GM23338 (cell line): ENCODE measurements around the gene IRX2. TPM values are rescaled to one million over a fixed set of nuclear protein-coding genes. Genes with fewer than 3 reads are reported as not detected.

ENCODE experiments used
- ATAC-seq: fragments of 200-7000 bp; cut with Tn5 transposase; 3 replicates; pipeline ENCODE4 v1.9.1; 2020
- DNase-seq: peaks from one replicate; pipeline ENCODE4 v3.0.0-alpha.2; 2015; ENCODE audit warnings: low spot score
- H2AFZ ChIP-seq: fragments of 200-600 bp; sonication (generic); 2 replicates; pipeline ENCODE4 v1.8.0; 2016; ENCODE audit warnings: antibody characterized with exemption, mild to moderate bottlenecking, moderate library complexity
- H3F3A ChIP-seq: fragments of 200-600 bp; sonication (generic); replicated peaks from 2 replicates; pipeline ENCODE4 v1.8.0; 2017; ENCODE audit warnings: antibody characterized with exemption, mixed run types, low read depth
- H3K27ac ChIP-seq: fragments of 200-600 bp; sonication (generic); 2 replicates; pipeline ENCODE4 v1.6.1; 2016; ENCODE audit warnings: low read depth
- H3K27me3 ChIP-seq: fragments of 200-600 bp; sonication (generic); 2 replicates; pipeline ENCODE4 v1.8.0; 2016; ENCODE audit warnings: mild to moderate bottlenecking, mixed run types, moderate library complexity; ENCODE audit not compliant: insufficient read depth
- H3K36me3 ChIP-seq: fragments of 200-600 bp; sonication (generic); 2 replicates; pipeline ENCODE4 v1.8.0; 2016; ENCODE audit warnings: mild to moderate bottlenecking; ENCODE audit not compliant: insufficient read depth
- H3K4me1 ChIP-seq: fragments of 200-600 bp; sonication (generic); 2 replicates; pipeline ENCODE4 v1.8.0; 2016; ENCODE audit warnings: mild to moderate bottlenecking, moderate library complexity; ENCODE audit not compliant: insufficient read depth
- H3K4me2 ChIP-seq: fragments of 200-600 bp; sonication (generic); 2 replicates; pipeline ENCODE4 v1.7.1; 2017; ENCODE audit warnings: mixed run types
- H3K4me3 ChIP-seq: fragments of 200-600 bp; sonication (generic); 2 replicates; pipeline ENCODE4 v1.6.1; 2016; ENCODE audit warnings: mixed run types
- H3K79me2 ChIP-seq: fragments of 200-600 bp; sonication (generic); replicated peaks from 2 replicates; pipeline ENCODE4 v1.8.0; 2017; ENCODE audit warnings: mild to moderate bottlenecking; ENCODE audit not compliant: insufficient read depth
- H3K9me2 ChIP-seq: fragments of 200-600 bp; sonication (generic); 2 replicates; pipeline ENCODE4 v1.8.0; 2017; ENCODE audit not compliant: insufficient read depth
- H4K20me1 ChIP-seq: fragments of 200-600 bp; sonication (generic); replicated peaks from 2 replicates; pipeline ENCODE4 v1.8.0; 2017; ENCODE audit warnings: mild to moderate bottlenecking; ENCODE audit not compliant: insufficient read depth
- H3K27ac Mint-ChIP-seq: 2 replicates; pipeline ENCODE4 v1.8.0; 2020; ENCODE audit warnings: inconsistent platforms, mild to moderate bottlenecking, moderate library complexity, mixed read lengths
- H3K27me3 Mint-ChIP-seq: 3 replicates; pipeline ENCODE4 v1.8.0; 2022; ENCODE audit warnings: low read depth, mild to moderate bottlenecking, moderate library complexity, mixed read lengths, inconsistent platforms; ENCODE audit not compliant: insufficient read depth, poor library complexity
- H3K36me3 Mint-ChIP-seq: 3 replicates; pipeline ENCODE4 v1.8.0; 2021; ENCODE audit warnings: low read depth, mild to moderate bottlenecking, inconsistent platforms, moderate library complexity, mixed read lengths
- H3K4me1 Mint-ChIP-seq: 3 replicates; pipeline ENCODE4 v1.8.0; 2020; ENCODE audit warnings: mild to moderate bottlenecking, inconsistent platforms, mixed read lengths
- H3K4me3 Mint-ChIP-seq: 3 replicates; pipeline ENCODE4 v1.8.0; 2021; ENCODE audit warnings: moderate library complexity, mild to moderate bottlenecking, inconsistent platforms, mixed read lengths
- H3K9me3 Mint-ChIP-seq: 3 replicates; pipeline ENCODE4 v1.8.0; 2020; ENCODE audit warnings: moderate library complexity, mild to moderate bottlenecking, inconsistent platforms, mixed read lengths
- CREB1 ChIP-seq: fragments of 250-450 bp; sonication (Bioruptor Pico); IDR thresholded peaks from 2 replicates; pipeline ENCODE4 v1.5.0; 2020; ENCODE audit warnings: low read depth, mild to moderate bottlenecking, moderate library complexity
- ETS1 ChIP-seq: IDR thresholded peaks from 2 replicates; pipeline ENCODE4 v1.6.1; 2016; ENCODE audit warnings: antibody characterized with exemption
- EZH2 ChIP-seq: fragments of 200-600 bp; sonication (generic); IDR thresholded peaks from one replicate; pipeline ENCODE4 v1.8.0; 2017; ENCODE audit warnings: antibody characterized with exemption, mild to moderate bottlenecking, low read depth; ENCODE audit not compliant: unreplicated experiment
- EZH2phosphoT487 ChIP-seq: fragments of 200-600 bp; sonication (generic); IDR thresholded peaks from one replicate; pipeline ENCODE4 v1.8.1; 2018; ENCODE audit warnings: antibody characterized with exemption; ENCODE audit not compliant: unreplicated experiment
- JUNB ChIP-seq: IDR thresholded peaks from one replicate; pipeline ENCODE4 v1.6.1; 2016; ENCODE audit warnings: antibody characterized with exemption; ENCODE audit not compliant: unreplicated experiment
- NANOG ChIP-seq: IDR thresholded peaks from 2 replicates; pipeline ENCODE4 v1.6.1; 2016; ENCODE audit warnings: antibody characterized with exemption, borderline replicate concordance
- POLR2AphosphoS5 ChIP-seq: IDR thresholded peaks from 2 replicates; pipeline ENCODE4 v1.6.1; 2016; ENCODE audit warnings: antibody characterized with exemption, low read depth
- STAT1 ChIP-seq: IDR thresholded peaks from one replicate; pipeline ENCODE4 v1.6.1; 2016; ENCODE audit warnings: antibody characterized with exemption; ENCODE audit not compliant: unreplicated experiment
- ZNF114 ChIP-seq: fragments of 250-450 bp; sonication (Bioruptor Pico); IDR thresholded peaks from 2 replicates; pipeline ENCODE4 v1.5.0; 2020; ENCODE audit warnings: mild to moderate bottlenecking, moderate library complexity
- ZNF331 ChIP-seq: fragments of 250-450 bp; sonication (Bioruptor Pico); IDR thresholded peaks from 2 replicates; pipeline ENCODE4 v1.5.0; 2020; ENCODE audit warnings: low read depth, mild to moderate bottlenecking, moderate library complexity
- long read RNA-seq: library from polyadenylated mRNA; unstranded; transcript quantifications from one replicate; pipeline ENCODE4 v2.0.0, GENCODE V29; 2020; ENCODE audit not compliant: unreplicated experiment
- polyA plus RNA-seq: library from polyadenylated mRNA; unstranded; fragments of >200 nt; fragmentation: Nextera tagmentation; extraction: Ambion mirVana; gene quantifications from 2 replicates; pipeline ENCODE4 v1.2.1, GENCODE V29; 2016
- total RNA-seq: library from RNA; depleted of rRNA; stranded (reverse); fragments of >200 nt; shearing (Covaris generic); gene quantifications from 2 replicates; pipeline ENCODE4 v1.2.3, GENCODE V29; 2014; rRNA removed
- TF ChIP-seq, protein P1 (sequence below), 2 experiments: fragments of 200-600 bp in 1 of 2; sonication (generic) in 1 of 2; conservative IDR thresholded peaks; 2 replicates each; pipeline versions ENCODE4 v1.5.1 to v1.6.1; 2016 to 2017; ENCODE audit warnings: antibody characterized with exemption in 2 of 2, low read depth in 2 of 2, mild to moderate bottlenecking in 2 of 2, moderate library complexity in 1 of 2
- TF ChIP-seq, protein P2 (sequence below): fragments of 250-450 bp; sonication (Bioruptor Pico); IDR thresholded peaks from 2 replicates; pipeline ENCODE4 v1.5.0; 2020; ENCODE audit warnings: mild to moderate bottlenecking, moderate library complexity
- TF ChIP-seq, protein P3 (sequence below): IDR thresholded peaks from one replicate; pipeline ENCODE4 v1.6.1; 2018; ENCODE audit warnings: antibody characterized with exemption; ENCODE audit not compliant: unreplicated experiment

The IRX2 gene
- total RNA-seq (15.8 and 25.3 TPM in 2 replicates), polyA plus RNA-seq (13.6 and 14.5 TPM in 2 replicates)
- long read RNA-seq, partial matches to known transcripts, result 1 of 2 reads
- long read RNA-seq, other reads (novel, unspliced or antisense), result 0 of 2 reads

DNA sequence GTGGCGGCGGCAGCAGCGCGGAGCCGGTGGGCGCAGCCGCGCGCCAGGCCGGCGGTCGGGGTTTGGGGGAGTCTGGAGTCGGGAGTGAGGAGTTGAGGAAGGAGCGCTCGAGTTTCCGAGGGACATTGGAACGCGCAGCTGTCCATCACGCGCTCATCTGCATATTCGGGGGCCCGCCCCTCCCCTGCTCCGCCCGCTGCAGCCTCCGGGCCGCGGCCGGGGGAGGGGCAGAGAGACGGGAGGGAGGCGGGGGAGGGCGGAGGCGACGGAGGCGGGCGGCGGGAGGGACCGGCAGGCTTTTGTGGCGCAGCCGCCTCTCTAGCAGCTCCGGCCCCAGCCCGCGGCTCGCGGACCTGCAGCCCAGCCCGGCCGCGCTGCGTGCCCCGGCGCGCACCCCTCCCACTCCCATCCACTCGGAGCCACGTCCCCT, at the start of gene IRX2:
TSS of gene IRX2 (minus strand) at position 86 of the 430 bp plus-strand sequence. CDS start 264 bp downstream, outside the sequence.
- Mint-ChIP-seq H3K4me1 (peaks cover 40% of the 10 kb centered on the region), H3K4me3 (peak within 1 kb of the TSS; percentile 85), H3K9me3 (peaks cover 4% of the 10 kb centered on the region; the same call in 2 of the 3 replicates), H3K36me3 (peaks cover 22% of the 10 kb centered on the region), H3K27me3 (peaks cover 72% of the 10 kb centered on the region), H3K27ac (no peak within 1 kb of the TSS; the same call in 1 of the 2 replicates)
- peaks cover 23% of the 10 kb centered on the region for H3K79me2 ChIP-seq
- DNase-seq, result peak; percentile 96
- H3K4me2 ChIP-seq, result peak within 1 kb of the TSS; percentile 88
- H3K4me1 ChIP-seq, result peaks cover 27% of the 10 kb centered on the region; the same call in 1 of the 2 replicates
- peaks cover 14% of the 10 kb centered on the region; the same call in 1 of the 2 replicates for H4K20me1 ChIP-seq
- peaks cover 81% of the 10 kb centered on the region for H3K27me3 ChIP-seq
- H3K27ac ChIP-seq, result no peak within 1 kb of the TSS
- ATAC-seq, result peak; percentile 13
- H3F3A ChIP-seq, result peaks cover 17% of the 10 kb centered on the region
- H3K4me3 ChIP-seq, result peak within 1 kb of the TSS; percentile 67
- H3K9me2 ChIP-seq, result no peaks in the 10 kb centered on the region
- TF ChIP-seq ETS1, result no peak
- TF ChIP-seq, protein P1, sequence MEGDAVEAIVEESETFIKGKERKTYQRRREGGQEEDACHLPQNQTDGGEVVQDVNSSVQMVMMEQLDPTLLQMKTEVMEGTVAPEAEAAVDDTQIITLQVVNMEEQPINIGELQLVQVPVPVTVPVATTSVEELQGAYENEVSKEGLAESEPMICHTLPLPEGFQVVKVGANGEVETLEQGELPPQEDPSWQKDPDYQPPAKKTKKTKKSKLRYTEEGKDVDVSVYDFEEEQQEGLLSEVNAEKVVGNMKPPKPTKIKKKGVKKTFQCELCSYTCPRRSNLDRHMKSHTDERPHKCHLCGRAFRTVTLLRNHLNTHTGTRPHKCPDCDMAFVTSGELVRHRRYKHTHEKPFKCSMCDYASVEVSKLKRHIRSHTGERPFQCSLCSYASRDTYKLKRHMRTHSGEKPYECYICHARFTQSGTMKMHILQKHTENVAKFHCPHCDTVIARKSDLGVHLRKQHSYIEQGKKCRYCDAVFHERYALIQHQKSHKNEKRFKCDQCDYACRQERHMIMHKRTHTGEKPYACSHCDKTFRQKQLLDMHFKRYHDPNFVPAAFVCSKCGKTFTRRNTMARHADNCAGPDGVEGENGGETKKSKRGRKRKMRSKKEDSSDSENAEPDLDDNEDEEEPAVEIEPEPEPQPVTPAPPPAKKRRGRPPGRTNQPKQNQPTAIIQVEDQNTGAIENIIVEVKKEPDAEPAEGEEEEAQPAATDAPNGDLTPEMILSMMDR (conservative IDR thresholded peaks at IDR 0.05; ENCODE audit: low read depth in 2 of 2), result no peak
- no peak for TF ChIP-seq STAT1
- TF ChIP-seq, protein P2, sequence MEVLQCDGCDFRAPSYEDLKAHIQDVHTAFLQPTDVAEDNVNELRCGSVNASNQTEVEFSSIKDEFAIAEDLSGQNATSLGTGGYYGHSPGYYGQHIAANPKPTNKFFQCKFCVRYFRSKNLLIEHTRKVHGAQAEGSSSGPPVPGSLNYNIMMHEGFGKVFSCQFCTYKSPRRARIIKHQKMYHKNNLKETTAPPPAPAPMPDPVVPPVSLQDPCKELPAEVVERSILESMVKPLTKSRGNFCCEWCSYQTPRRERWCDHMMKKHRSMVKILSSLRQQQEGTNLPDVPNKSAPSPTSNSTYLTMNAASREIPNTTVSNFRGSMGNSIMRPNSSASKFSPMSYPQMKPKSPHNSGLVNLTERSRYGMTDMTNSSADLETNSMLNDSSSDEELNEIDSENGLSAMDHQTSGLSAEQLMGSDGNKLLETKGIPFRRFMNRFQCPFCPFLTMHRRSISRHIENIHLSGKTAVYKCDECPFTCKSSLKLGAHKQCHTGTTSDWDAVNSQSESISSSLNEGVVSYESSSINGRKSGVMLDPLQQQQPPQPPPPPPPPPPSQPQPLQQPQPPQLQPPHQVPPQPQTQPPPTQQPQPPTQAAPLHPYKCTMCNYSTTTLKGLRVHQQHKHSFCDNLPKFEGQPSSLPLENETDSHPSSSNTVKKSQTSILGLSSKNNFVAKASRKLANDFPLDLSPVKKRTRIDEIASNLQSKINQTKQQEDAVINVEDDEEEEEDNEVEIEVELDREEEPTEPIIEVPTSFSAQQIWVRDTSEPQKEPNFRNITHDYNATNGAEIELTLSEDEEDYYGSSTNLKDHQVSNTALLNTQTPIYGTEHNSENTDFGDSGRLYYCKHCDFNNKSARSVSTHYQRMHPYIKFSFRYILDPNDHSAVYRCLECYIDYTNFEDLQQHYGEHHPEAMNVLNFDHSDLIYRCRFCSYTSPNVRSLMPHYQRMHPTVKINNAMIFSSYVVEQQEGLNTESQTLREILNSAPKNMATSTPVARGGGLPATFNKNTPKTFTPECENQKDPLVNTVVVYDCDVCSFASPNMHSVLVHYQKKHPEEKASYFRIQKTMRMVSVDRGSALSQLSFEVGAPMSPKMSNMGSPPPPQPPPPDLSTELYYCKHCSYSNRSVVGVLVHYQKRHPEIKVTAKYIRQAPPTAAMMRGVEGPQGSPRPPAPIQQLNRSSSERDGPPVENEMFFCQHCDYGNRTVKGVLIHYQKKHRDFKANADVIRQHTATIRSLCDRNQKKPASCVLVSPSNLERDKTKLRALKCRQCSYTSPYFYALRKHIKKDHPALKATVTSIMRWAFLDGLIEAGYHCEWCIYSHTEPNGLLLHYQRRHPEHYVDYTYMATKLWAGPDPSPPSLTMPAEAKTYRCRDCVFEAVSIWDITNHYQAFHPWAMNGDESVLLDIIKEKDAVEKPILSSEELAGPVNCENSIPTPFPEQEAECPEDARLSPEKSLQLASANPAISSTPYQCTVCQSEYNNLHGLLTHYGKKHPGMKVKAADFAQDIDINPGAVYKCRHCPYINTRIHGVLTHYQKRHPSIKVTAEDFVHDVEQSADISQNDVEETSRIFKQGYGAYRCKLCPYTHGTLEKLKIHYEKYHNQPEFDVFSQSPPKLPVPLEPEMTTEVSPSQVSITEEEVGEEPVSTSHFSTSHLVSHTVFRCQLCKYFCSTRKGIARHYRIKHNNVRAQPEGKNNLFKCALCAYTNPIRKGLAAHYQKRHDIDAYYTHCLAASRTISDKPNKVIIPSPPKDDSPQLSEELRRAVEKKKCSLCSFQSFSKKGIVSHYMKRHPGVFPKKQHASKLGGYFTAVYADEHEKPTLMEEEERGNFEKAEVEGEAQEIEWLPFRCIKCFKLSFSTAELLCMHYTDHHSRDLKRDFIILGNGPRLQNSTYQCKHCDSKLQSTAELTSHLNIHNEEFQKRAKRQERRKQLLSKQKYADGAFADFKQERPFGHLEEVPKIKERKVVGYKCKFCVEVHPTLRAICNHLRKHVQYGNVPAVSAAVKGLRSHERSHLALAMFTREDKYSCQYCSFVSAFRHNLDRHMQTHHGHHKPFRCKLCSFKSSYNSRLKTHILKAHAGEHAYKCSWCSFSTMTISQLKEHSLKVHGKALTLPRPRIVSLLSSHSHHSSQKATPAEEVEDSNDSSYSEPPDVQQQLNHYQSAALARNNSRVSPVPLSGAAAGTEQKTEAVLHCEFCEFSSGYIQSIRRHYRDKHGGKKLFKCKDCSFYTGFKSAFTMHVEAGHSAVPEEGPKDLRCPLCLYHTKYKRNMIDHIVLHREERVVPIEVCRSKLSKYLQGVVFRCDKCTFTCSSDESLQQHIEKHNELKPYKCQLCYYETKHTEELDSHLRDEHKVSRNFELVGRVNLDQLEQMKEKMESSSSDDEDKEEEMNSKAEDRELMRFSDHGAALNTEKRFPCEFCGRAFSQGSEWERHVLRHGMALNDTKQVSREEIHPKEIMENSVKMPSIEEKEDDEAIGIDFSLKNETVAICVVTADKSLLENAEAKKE, result no peak
- TF ChIP-seq, protein P3, sequence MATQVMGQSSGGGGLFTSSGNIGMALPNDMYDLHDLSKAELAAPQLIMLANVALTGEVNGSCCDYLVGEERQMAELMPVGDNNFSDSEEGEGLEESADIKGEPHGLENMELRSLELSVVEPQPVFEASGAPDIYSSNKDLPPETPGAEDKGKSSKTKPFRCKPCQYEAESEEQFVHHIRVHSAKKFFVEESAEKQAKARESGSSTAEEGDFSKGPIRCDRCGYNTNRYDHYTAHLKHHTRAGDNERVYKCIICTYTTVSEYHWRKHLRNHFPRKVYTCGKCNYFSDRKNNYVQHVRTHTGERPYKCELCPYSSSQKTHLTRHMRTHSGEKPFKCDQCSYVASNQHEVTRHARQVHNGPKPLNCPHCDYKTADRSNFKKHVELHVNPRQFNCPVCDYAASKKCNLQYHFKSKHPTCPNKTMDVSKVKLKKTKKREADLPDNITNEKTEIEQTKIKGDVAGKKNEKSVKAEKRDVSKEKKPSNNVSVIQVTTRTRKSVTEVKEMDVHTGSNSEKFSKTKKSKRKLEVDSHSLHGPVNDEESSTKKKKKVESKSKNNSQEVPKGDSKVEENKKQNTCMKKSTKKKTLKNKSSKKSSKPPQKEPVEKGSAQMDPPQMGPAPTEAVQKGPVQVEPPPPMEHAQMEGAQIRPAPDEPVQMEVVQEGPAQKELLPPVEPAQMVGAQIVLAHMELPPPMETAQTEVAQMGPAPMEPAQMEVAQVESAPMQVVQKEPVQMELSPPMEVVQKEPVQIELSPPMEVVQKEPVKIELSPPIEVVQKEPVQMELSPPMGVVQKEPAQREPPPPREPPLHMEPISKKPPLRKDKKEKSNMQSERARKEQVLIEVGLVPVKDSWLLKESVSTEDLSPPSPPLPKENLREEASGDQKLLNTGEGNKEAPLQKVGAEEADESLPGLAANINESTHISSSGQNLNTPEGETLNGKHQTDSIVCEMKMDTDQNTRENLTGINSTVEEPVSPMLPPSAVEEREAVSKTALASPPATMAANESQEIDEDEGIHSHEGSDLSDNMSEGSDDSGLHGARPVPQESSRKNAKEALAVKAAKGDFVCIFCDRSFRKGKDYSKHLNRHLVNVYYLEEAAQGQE, result no peak
- no peak for TF ChIP-seq POLR2AphosphoS5
- TF ChIP-seq CREB1 (CRISPR knock-in tag), result no peak
- no peak for TF ChIP-seq EZH2phosphoT487
- TF ChIP-seq ZNF331 (CRISPR knock-in tag), result no peak
- no peak for TF ChIP-seq JUNB
- TF ChIP-seq NANOG, result no peak
- TF ChIP-seq ZNF114, result no peak
- TF ChIP-seq EZH2, result no peak
- peaks cover 4% of the 10 kb centered on the region; the same call in 1 of the 2 replicates for H3K36me3 ChIP-seq
- H2AFZ ChIP-seq, result peak within 1 kb of the TSS; percentile 43; the same call in 1 of the 2 replicates
